Esophagus muscularis mucosa (tissue), 4 donors: Measurements from ENCODE around the gene RIPK3. TPM values are rescaled to one million over a fixed set of nuclear protein-coding genes. Genes with fewer than 3 reads are reported as not detected.

Source experiments
- DNase-seq: peaks from one replicate; pipeline ENCODE4 v3.0.0-alpha.2; 2017; ENCODE audit errors: extremely low spot score
- H3K27ac ChIP-seq, 4 donors: fragments of 200-600 bp; sonication (generic); replicated peaks in 1 of 4; 1 replicate in 3 of 4; 2 replicates in 1 of 4; pipeline ENCODE4 v1.5.1; 2016 to 2019; ENCODE audit warnings: mild to moderate bottlenecking in 1 of 4
- H3K27me3 ChIP-seq, 4 donors: fragments of 200-600 bp; sonication (generic); one replicate each; pipeline versions ENCODE4 v1.5.1 to v1.6.0; 2016 to 2019
- H3K36me3 ChIP-seq, 4 donors: fragments of 200-600 bp; sonication (generic); one replicate each; pipeline ENCODE4 v1.5.1; 2016 to 2019
- H3K4me1 ChIP-seq, 4 donors: fragments of 200-600 bp; sonication (generic); one replicate each; pipeline ENCODE4 v1.5.1; 2016 to 2019
- H3K4me3 ChIP-seq, 4 donors: fragments of 200-600 bp; sonication (generic); 1 replicate in 2 of 4; 2 replicates in 2 of 4; pipeline ENCODE4 v1.5.1; 2016 to 2019; ENCODE audit warnings: mild to moderate bottlenecking in 4 of 4, moderate library complexity in 1 of 4
- H3K9me3 ChIP-seq, 4 donors: fragments of 200-600 bp; sonication (generic); 1 replicate in 3 of 4; 2 replicates in 1 of 4; pipeline ENCODE4 v1.5.1; 2016 to 2019
- EP300 ChIP-seq: sonication (generic); formaldehyde crosslinking; IDR thresholded peaks from one replicate; pipeline ENCODE4 v1.6.1; 2017; ENCODE audit warnings: antibody characterized with exemption
- POLR2A ChIP-seq: fragments of 450-650 bp; IDR thresholded peaks from one replicate; pipeline ENCODE4 v1.6.1; 2017; ENCODE audit warnings: antibody characterized with exemption, moderate library complexity, mild to moderate bottlenecking, low read depth
- POLR2AphosphoS5 ChIP-seq, 2 donors: sonication (generic); formaldehyde crosslinking; IDR thresholded peaks; one replicate each; pipeline ENCODE4 v1.6.1; 2017; ENCODE audit warnings: antibody characterized with exemption in 2 of 2
- WGBS: methylation state at CpG from one replicate; pipeline ENCODE4 v1.1.5; 2018; 5-methylcytosine and 5-hydroxymethylcytosine counted together
- intact Hi-C: fragments of 100-400 bp; cut with DNase I; formaldehyde crosslinking; loops from one replicate; pipeline ENCODE4 v1.15.1; 2023
- total RNA-seq, 4 donors: library from RNA; depleted of rRNA; stranded (reverse); fragments of >200 nt; gene quantifications; one replicate each; pipeline versions ENCODE4 v1.1.0 to v1.2.1, GENCODE V29; 2016
- TF ChIP-seq, protein P1 (sequence below), 3 experiments: fragments of 200-600 bp in 2 of 3; fragments of 450-650 bp in 1 of 3; sonication (generic) in 2 of 3; IDR thresholded peaks; one replicate each; pipeline ENCODE4 v1.5.1; 2017 to 2019; ENCODE audit warnings: antibody characterized with exemption in 3 of 3, mild to moderate bottlenecking in 2 of 3, moderate library complexity in 1 of 3

RIPK3 gene
- total RNA-seq, 4 donors from 2014 or later: 3.8 to 6.4 (median 6.1) TPM

DNA sequence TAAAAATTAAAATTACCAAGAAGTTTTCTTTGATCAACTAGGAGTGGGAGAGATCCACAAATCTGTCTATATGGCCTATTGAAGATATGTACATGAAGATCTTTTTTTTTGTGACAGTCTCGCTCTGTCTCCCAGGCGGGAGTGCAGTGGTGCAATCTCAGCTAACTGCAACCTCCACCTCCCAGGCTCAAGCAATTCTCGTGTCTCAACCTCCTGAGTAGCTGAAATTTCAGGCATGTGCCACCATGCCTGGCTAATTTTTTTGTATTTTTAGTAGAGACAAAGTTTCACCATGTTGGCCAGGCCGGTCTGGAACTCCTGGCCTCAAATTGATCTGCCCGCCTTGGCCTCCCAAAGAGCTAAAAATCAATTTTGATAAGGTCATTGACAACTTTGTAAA is 23.6 kb upstream of the RIPK3 start:
- H3K9me3 ChIP-seq: no peaks in the 10 kb centered on the region
- intact Hi-C loops: no loop called here
- no peak overlapping the region for H3K4me3 ChIP-seq
- TF ChIP-seq EP300 (no peak), POLR2A (no peak), POLR2AphosphoS5 (IDR thresholded peaks at IDR 0.05) (no peak)
- TF ChIP-seq, protein P1, sequence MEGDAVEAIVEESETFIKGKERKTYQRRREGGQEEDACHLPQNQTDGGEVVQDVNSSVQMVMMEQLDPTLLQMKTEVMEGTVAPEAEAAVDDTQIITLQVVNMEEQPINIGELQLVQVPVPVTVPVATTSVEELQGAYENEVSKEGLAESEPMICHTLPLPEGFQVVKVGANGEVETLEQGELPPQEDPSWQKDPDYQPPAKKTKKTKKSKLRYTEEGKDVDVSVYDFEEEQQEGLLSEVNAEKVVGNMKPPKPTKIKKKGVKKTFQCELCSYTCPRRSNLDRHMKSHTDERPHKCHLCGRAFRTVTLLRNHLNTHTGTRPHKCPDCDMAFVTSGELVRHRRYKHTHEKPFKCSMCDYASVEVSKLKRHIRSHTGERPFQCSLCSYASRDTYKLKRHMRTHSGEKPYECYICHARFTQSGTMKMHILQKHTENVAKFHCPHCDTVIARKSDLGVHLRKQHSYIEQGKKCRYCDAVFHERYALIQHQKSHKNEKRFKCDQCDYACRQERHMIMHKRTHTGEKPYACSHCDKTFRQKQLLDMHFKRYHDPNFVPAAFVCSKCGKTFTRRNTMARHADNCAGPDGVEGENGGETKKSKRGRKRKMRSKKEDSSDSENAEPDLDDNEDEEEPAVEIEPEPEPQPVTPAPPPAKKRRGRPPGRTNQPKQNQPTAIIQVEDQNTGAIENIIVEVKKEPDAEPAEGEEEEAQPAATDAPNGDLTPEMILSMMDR (IDR thresholded peaks at IDR 0.05): no peak
- H3K4me1 ChIP-seq: peaks cover 32 to 37% (median 34%) of the 10 kb centered on the region in 4 donors
- 87% methylated on average over 5 of the region's 5 CpGs for WGBS
- DNase-seq: no peak
- no peak overlapping the region for H3K27ac ChIP-seq
- no peaks in the 10 kb centered on the region for H3K27me3 ChIP-seq
- H3K36me3 ChIP-seq: no peaks in the 10 kb centered on the region

GRCh38 chr14:24362241-24362960 is 22.6 kb upstream of the RIPK3 start:
- no peak for DNase-seq
- WGBS: 61% methylated on average over 2 of the region's 2 CpGs
- Histone ChIP-seq H3K4me1 (peaks cover 26 to 27% (median 27%) of the 10 kb centered on the region in 4 donors), H3K36me3 (no peaks in the 10 kb centered on the region), H3K4me3 (no peak overlapping the region), H3K9me3 (no peaks in the 10 kb centered on the region), H3K27me3 (no peaks in the 10 kb centered on the region), H3K27ac (no peak overlapping the region)
- intact Hi-C loops: no loop called here
- TF ChIP-seq POLR2A (no peak), EP300 (no peak)
- TF ChIP-seq, protein P1 (IDR thresholded peaks at IDR 0.05): no peak

DNA sequence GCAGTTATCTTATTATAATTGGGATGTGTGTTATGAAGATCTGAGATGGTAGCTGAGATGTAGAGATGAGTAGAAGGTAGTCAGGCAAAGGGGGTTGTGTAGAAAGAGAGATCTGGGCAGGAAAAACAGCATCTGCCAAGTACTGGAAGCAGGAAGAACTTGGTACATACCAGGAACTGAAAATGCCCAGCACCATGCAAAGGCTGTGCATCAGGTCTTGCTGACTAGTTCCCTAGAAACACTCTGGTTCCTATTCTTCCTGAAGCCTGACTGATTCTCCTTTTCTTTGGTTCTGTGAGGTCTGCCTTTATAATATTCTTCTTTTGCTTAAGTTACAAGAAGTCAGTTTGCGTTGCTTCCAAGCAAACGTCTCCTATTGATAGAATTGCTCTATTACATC is 21.5 kb upstream of the RIPK3 start:
- TF ChIP-seq EP300 (no peak), POLR2A (no peak), POLR2AphosphoS5 (IDR thresholded peaks at IDR 0.05) (no peak)
- TF ChIP-seq, protein P1 (IDR thresholded peaks at IDR 0.05): no peak
- intact Hi-C loops: no loop called here

DNA sequence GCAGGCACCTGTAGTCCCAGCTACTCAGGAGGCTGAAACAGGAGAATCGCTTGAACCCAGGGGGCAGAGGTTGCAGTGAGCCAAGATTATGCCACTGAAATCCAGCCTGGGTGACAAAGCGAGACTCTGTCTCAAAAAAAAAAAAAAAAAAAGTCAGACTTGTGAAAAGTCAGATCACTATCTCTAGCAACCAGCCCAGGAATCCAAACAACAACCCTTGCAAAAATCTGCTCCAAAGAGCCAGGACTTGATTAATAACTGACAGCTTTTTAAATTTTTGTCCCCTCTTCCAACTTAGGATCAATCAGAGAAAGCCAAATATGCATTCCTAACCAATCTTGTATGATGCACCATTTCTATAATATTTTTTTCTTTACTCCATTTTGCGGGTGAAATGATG is 20.5 kb upstream of the RIPK3 start:
- intact Hi-C loops: no loop called here
- Histone ChIP-seq H3K27ac (no peak overlapping the region), H3K9me3 (no peaks in the 10 kb centered on the region), H3K4me3 (no peak overlapping the region), H3K27me3 (no peaks in the 10 kb centered on the region), H3K36me3 (no peaks in the 10 kb centered on the region), H3K4me1 (peaks cover 5 to 6% (median 6%) of the 10 kb centered on the region in 4 donors)
- DNase-seq: no peak
- TF ChIP-seq EP300 (no peak), POLR2AphosphoS5 (IDR thresholded peaks at IDR 0.05) (no peak), POLR2A (no peak)
- TF ChIP-seq, protein P1 (IDR thresholded peaks at IDR 0.05): no peak
- WGBS: 88% methylated on average over 3 of the region's 3 CpGs

More for the DNA sequence above, 21.5 kb upstream of the RIPK3 start:
- Histone ChIP-seq H3K27ac (no peak overlapping the region), H3K4me3 (no peak overlapping the region), H3K36me3 (no peaks in the 10 kb centered on the region), H3K9me3 (no peaks in the 10 kb centered on the region), H3K27me3 (no peaks in the 10 kb centered on the region), H3K4me1 (peaks cover 15 to 16% (median 16%) of the 10 kb centered on the region in 4 donors)
- WGBS: 81% methylated on average over 2 of the region's 2 CpGs
- DNase-seq: no peak

- H3K4me1 ChIP-seq: peaks cover 0 to 24% (median 21%) of the 10 kb centered on the region in 4 donors
- TF ChIP-seq, protein P1 (IDR thresholded peaks at IDR 0.05): no peak
- TF ChIP-seq EP300 (no peak), POLR2AphosphoS5 (IDR thresholded peaks at IDR 0.05) (no peak), POLR2A (no peak)
- no peaks in the 10 kb centered on the region for H3K9me3 ChIP-seq
- no peaks in the 10 kb centered on the region for H3K36me3 ChIP-seq
- intact Hi-C loops: no loop called here
- H3K27ac ChIP-seq: no peak overlapping the region
- no peaks in the 10 kb centered on the region for H3K27me3 ChIP-seq
- H3K4me3 ChIP-seq: no peak overlapping the region
- DNase-seq: no peak
- WGBS: 90% methylated on average over 4 of the region's 4 CpGs
Observed at GRCh38 chr14:24356208-24356607, 16.4 kb upstream of the RIPK3 start.
